ENCODE results near the gene TNFSF8.

DNA sequence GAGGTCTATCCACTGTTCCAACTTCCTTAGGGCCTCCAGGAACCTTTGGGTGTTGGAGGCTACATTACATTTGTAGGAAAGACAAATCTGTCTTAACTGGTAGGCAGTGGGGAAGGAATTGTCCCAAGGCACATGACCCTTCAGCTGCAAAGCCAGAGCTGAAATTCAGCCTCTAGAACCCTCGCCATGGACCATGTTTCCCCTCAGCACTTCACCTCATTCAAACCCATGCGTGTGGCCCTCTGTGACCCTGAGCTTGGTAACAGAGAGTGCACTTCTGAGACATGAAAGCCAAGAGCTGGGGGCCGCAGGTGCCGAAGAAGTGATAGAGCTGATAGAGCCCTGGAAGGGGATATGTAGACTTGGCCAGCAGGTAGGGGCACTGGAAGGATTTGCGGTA lies 17.2 kb downstream of the TNFSF8 start:
- TF ChIP-seq, protein P1, sequence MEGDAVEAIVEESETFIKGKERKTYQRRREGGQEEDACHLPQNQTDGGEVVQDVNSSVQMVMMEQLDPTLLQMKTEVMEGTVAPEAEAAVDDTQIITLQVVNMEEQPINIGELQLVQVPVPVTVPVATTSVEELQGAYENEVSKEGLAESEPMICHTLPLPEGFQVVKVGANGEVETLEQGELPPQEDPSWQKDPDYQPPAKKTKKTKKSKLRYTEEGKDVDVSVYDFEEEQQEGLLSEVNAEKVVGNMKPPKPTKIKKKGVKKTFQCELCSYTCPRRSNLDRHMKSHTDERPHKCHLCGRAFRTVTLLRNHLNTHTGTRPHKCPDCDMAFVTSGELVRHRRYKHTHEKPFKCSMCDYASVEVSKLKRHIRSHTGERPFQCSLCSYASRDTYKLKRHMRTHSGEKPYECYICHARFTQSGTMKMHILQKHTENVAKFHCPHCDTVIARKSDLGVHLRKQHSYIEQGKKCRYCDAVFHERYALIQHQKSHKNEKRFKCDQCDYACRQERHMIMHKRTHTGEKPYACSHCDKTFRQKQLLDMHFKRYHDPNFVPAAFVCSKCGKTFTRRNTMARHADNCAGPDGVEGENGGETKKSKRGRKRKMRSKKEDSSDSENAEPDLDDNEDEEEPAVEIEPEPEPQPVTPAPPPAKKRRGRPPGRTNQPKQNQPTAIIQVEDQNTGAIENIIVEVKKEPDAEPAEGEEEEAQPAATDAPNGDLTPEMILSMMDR (IDR thresholded peaks at IDR 0.05), result no peak
- TF ChIP-seq POLR2AphosphoS5 (IDR thresholded peaks at IDR 0.05) (no peak), POLR2A (IDR thresholded peaks at IDR 0.05) (no peak)

All from gastroesophageal sphincter (tissue), 3 donors.